Mononuclear cell (primary cell): ENCODE results near the gene MPDZ. TPM values are rescaled to one million over a fixed set of nuclear protein-coding genes. Genes with fewer than 3 reads are reported as not detected.

Experiments used
- H3K27me3 ChIP-seq: 2 replicates; pipeline ENCODE4 v1.6.0; 2011; ENCODE audit warnings: low read length, control low read depth; ENCODE audit not compliant: insufficient read depth
- H3K4me1 ChIP-seq: 2 replicates; pipeline ENCODE4 v1.5.1; 2011; ENCODE audit warnings: mild to moderate bottlenecking, low read length, control low read depth; ENCODE audit not compliant: insufficient read depth
- H3K4me3 ChIP-seq: 2 replicates; pipeline ENCODE4 v1.5.1; 2011; ENCODE audit warnings: mild to moderate bottlenecking, low read length, moderate library complexity
- H3K9me3 ChIP-seq: 2 replicates; pipeline ENCODE4 v1.5.1; 2011; ENCODE audit warnings: low read depth, mild to moderate bottlenecking, control low read depth, low read length
- total RNA-seq: library from RNA; depleted of rRNA; stranded (reverse); fragments of >200 nt; gene quantifications from one replicate; pipeline ENCODE4 v1.2.3, GENCODE V29; 2012

Gene MPDZ
- total RNA-seq, 1 donor = 1.3 TPM

DNA sequence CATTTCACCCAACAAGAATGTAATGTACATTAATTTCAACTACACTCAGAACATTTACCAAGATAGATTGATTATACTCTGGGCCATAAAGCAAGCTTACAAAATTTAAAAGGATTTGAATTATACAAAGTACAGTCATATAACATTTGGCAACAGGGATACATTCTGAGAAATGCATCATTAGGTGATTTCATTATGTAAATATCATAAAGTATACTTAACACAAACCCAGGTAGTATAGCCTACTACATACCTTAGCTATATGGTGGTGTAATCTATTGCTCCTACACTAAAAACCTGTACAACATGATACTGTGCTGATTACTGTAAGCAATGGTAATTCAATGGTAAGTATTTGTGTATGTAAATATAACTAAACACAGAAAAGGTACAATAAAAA, 202.9 kb downstream of the MPDZ start:
- Histone ChIP-seq H3K9me3 (no peaks in the 10 kb centered on the region), H3K4me1 (no peaks in the 10 kb centered on the region), H3K27me3 (no peaks in the 10 kb centered on the region), H3K4me3 (no peak overlapping the region)

DNA sequence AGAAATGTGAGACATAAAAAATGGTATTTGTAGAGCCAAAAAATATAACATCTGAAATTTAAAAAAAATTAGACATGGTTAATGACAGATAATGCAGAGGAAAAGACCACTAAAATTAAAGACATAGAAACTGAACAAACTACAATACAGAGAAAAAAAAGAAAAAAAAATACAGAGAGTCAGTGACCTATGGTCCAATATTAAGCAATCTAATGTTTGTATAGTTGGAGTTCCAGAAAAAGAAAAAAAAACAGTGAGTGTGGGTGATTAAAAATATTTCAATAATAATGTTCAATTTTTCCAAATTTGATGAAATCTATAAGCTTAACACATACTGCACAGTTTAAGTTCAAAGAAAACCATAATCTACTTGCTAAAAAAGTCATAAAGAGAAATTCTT, 207.6 kb downstream of the MPDZ start:
- Histone ChIP-seq H3K27me3 (no peaks in the 10 kb centered on the region), H3K4me1 (no peaks in the 10 kb centered on the region), H3K9me3 (no peaks in the 10 kb centered on the region), H3K4me3 (no peak overlapping the region)

DNA sequence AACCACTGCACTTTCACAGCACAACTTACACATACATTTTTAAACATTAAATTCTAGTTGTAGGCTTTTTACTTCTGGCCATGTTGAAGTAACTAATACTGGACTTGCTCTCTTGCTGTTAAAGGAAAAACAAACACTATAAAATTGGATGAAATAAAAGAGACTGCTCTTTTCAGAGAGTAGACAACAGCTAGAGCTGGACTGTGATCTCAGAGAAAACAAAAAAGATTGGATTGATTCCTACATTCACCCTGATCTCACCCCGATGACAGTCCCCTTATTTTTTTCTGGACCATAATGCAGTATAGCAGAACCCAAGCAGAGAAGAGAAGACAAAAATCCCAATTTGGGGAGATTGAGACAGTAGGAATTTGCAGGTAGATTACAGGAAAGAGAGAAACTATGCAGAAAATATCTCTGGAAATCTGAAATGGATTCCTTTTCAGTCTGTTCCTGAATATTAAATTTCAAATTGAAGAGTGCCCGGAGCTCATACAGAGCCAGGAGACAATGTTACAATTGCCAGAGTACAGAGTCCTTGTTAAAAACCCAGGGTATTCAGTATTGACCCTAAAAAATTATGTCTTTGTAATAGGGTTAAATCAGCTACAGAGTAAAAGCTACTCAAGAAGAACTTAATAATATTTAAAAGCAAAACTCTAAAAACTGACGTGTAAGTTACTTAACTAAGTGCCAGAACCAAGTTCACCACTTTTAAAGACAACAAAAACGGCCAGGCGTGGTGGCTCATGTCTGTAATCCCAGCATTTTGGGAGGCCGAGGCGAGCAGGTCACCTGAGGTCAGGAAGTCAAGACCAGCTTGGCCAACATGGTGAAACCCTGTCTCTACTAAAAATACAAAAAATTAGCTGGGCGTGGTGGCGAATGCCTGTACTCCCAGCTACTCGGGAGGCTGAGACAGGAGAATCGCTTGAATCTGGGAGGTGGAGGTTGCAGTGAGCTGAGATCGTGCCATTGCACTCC, 208.6 kb downstream of the MPDZ start:
- H3K9me3 ChIP-seq = no peaks in the 10 kb centered on the region
- H3K4me1 ChIP-seq = no peaks in the 10 kb centered on the region
- H3K27me3 ChIP-seq = no peaks in the 10 kb centered on the region

DNA sequence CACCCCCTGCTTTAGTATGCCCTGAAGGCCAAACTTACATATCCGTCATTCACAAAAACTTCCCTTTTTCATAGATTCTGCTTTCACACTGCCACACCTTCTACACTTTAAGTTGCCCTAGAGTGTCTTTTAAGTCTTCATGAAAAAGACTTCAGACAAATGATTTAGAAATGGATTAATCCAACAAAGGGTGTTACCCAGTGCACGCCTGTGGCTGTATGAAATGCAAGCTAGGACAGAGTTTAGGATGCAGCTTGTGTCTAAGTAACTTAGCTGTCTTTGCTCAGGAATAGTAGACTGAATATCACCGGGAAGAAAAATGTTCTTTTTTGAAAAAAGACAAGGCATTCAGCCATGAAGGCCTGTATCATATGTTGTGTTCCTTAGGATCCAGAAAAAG, 210.0 kb downstream of the MPDZ start:
- Histone ChIP-seq H3K4me3 (no peak overlapping the region), H3K9me3 (no peaks in the 10 kb centered on the region), H3K27me3 (no peaks in the 10 kb centered on the region), H3K4me1 (no peaks in the 10 kb centered on the region)

More for the DNA sequence above, 208.6 kb downstream of the MPDZ start:
- H3K4me3 ChIP-seq = no peak overlapping the region

DNA sequence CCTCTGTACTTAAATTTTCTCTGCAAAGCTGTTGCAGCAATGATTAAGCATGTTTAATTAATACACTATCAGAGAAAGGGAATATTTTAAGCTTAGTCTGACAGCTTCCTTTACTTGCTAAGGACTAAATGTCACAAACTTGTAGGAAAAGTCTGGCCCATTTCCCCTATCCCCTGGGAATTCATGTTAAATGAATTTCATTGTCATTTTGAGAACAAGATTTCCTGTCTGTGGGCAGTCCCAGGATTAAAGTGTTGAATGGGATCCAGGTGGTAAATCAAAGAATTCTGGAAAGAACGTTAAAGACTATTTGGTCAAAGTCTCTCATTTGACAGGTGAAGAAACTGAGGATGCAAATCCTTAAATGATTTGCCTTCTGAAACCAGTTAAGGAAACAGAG, 214.8 kb downstream of the MPDZ start:
- Histone ChIP-seq H3K4me3 (no peak overlapping the region), H3K9me3 (no peaks in the 10 kb centered on the region), H3K27me3 (no peaks in the 10 kb centered on the region), H3K4me1 (no peaks in the 10 kb centered on the region)

DNA sequence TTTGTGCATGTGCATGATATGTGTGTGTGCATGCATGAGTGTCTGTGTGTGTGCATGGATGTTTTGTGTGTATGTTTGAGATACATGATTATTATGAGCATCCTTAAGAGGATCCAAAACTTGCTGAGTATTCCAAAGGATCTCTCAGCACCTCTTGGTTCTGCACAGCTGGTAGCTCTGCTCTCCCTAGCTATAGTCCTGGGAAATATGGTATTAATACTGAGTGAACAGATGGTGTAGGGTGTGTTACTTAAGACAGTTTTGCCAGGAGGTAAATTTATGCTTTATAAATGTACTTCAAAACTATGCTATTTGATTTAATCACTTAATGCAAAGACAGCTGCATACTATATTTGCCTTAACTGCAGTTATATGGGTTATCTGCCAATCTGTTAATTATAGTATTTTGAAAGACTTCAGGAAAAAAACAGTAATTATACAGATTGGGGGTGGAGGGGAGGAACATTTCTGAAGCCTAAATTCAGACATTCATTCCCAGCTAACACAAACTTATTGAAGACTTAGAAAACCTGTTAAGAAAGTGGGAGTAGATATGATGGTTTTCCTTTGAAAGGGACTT, 215.5 kb downstream of the MPDZ start:
- Histone ChIP-seq H3K27me3 (no peaks in the 10 kb centered on the region), H3K4me1 (no peaks in the 10 kb centered on the region), H3K4me3 (no peak overlapping the region), H3K9me3 (no peaks in the 10 kb centered on the region)

DNA sequence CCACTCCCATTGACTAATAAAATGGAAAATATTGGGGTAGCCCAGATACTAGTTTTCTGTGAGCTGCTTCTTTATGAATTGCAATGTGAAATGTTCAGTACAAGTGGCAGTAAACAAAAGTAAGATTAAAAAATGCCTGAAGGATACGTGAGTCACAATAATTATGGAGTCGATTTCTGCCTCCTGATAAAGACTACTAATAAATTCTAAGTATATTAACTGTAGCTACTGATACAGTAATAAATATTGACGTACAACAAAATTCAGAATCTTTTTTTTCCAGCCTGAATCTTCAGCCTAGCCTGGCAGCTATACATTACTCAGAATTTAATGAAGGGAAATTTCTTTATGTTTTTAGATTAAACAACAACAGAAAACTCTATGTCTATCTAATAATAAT, 218.1 kb downstream of the MPDZ start:
- Histone ChIP-seq H3K4me1 (no peaks in the 10 kb centered on the region), H3K4me3 (no peak overlapping the region), H3K27me3 (no peaks in the 10 kb centered on the region), H3K9me3 (no peaks in the 10 kb centered on the region)
